Body of pancreas (tissue), 4 donors: Measurements from ENCODE around the gene SIN3B. TPM values are rescaled to one million over a fixed set of nuclear protein-coding genes. Genes with fewer than 3 reads are reported as not detected.

ENCODE experiments used
- ATAC-seq: fragments of 150-250 bp; one replicate; pipeline ENCODE4 v1.9.1; 2016
- DNase-seq, 4 donors: peaks; one replicate each; pipeline ENCODE4 v3.0.0-alpha.2; 2019
- H3K27ac ChIP-seq, 4 donors: fragments of 200-600 bp; sonication (generic); 1 replicate in 3 of 4; 2 replicates in 1 of 4; pipeline versions ENCODE4 v1.5.1 to v1.6.1; 2016 to 2019; ENCODE audit warnings: mild to moderate bottlenecking in 1 of 4, mixed read lengths in 1 of 4, moderate library complexity in 1 of 4
- H3K27me3 ChIP-seq, 2 donors: fragments of 200-600 bp; sonication (generic); one replicate each; pipeline ENCODE4 v1.6.0; 2016; ENCODE audit warnings: mild to moderate bottlenecking in 1 of 2
- H3K36me3 ChIP-seq, 2 donors: fragments of 200-600 bp; sonication (generic); replicated peaks in 1 of 2; 2 replicates each; pipeline ENCODE4 v1.5.1; 2016; ENCODE audit warnings: low read depth in 2 of 2; ENCODE audit not compliant: insufficient read depth in 1 of 2
- H3K4me1 ChIP-seq: fragments of 200-600 bp; sonication (generic); one replicate; pipeline ENCODE4 v1.6.0; 2016
- H3K4me3 ChIP-seq, 2 donors: fragments of 200-600 bp; sonication (generic); 1 replicate in 1 of 2; 2 replicates in 1 of 2; pipeline ENCODE4 v1.5.1; 2016 to 2019
- H3K9me3 ChIP-seq, 3 donors: fragments of 200-600 bp; sonication (generic); 1 replicate in 2 of 3; 2 replicates in 1 of 3; pipeline ENCODE4 v1.5.1; 2016
- CTCF ChIP-seq, 7 experiments: fragments of 450-650 bp in 4 of 7; fragments of 200-600 bp in 3 of 7; sonication (generic) in 3 of 7; IDR thresholded peaks; one replicate each; pipeline ENCODE4 v1.5.1; 2016 to 2019; ENCODE audit warnings: antibody characterized with exemption in 7 of 7
- POLR2A ChIP-seq, 3 donors: fragments of 450-650 bp; IDR thresholded peaks; one replicate each; pipeline ENCODE4 v1.6.1; 2016; ENCODE audit warnings: antibody characterized with exemption in 3 of 3, mild to moderate bottlenecking in 2 of 3
- WGBS, 2 donors: methylation state at CpG; one replicate each; pipeline ENCODE4 v1.1.5; 2017; 5-methylcytosine and 5-hydroxymethylcytosine counted together
- intact Hi-C: fragments of 100-400 bp; cut with DNase I; formaldehyde crosslinking; loops from one replicate; pipeline ENCODE4 v1.15.1; 2023
- total RNA-seq, 2 donors: library from RNA; depleted of rRNA; stranded (reverse); fragments of >200 nt; gene quantifications; one replicate each; pipeline ENCODE4 v1.1.0, GENCODE V29; 2016

SIN3B gene
- total RNA-seq, 2 donors from 2014 or later: 21.5 to 71.2 TPM

GRCh38 chr19:16868423-16869130 lies 39.4 kb downstream of the SIN3B start:
- no peak for DNase-seq
- Histone ChIP-seq H3K36me3 (peaks cover 0 to 20% of the 10 kb centered on the region in 2 donors), H3K9me3 (no peaks in the 10 kb centered on the region), H3K27me3 (no peaks in the 10 kb centered on the region), H3K27ac (no peak overlapping the region), H3K4me1 (no peaks in the 10 kb centered on the region), H3K4me3 (no peak overlapping the region)
- WGBS, 2 donors: 95 to 96% methylated on average over 20 of the region's 20 CpGs
- TF ChIP-seq POLR2A (IDR thresholded peaks at IDR 0.05) (no peak), CTCF (IDR thresholded peaks at IDR 0.05) (no peak)
- intact Hi-C loops: no loop called here
- ATAC-seq: no peak

DNA sequence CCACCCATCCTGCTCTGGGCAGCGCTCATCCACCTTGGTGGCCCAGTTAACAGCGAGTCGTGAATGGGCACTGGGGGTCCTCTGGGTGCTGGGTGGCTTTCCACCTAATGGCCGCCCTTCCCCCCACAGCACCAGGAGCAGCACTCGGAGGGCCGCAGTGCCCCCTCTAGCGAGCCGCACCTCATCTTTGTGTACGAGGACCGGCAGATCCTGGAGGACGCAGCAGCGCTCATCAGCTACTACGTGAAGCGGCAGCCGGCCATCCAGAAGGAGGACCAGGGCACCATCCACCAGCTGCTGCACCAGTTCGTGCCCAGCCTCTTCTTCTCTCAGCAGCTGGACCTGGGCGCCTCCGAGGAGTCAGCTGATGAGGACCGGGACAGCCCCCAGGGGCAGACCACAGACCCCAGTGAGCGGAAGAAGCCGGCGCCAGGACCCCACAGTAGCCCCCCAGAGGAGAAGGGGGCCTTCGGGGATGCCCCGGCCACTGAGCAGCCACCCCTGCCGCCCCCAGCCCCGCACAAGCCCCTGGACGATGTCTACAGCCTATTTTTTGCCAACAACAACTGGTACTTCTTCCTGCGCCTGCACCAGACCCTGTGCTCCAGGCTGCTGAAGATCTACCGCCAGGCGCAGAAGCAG lies 40.3 kb downstream of the SIN3B start:
- WGBS, 2 donors: 96 to 97% methylated on average over 13 to 23 of the region's 30 CpGs
- Histone ChIP-seq H3K4me1 (no peaks in the 10 kb centered on the region), H3K27ac (no peak overlapping the region), H3K36me3 (peaks cover 0 to 17% of the 10 kb centered on the region in 2 donors), H3K4me3 (no peak overlapping the region), H3K27me3 (no peaks in the 10 kb centered on the region), H3K9me3 (no peaks in the 10 kb centered on the region)
- DNase-seq (no peak), ATAC-seq (no peak)
- intact Hi-C loops: no loop called here
- TF ChIP-seq CTCF (IDR thresholded peaks at IDR 0.05): no peak

- Histone ChIP-seq H3K27me3 (no peaks in the 10 kb centered on the region), H3K4me3 (no peak overlapping the region), H3K4me1 (no peaks in the 10 kb centered on the region), H3K9me3 (no peaks in the 10 kb centered on the region), H3K27ac (no peak overlapping the region), H3K36me3 (peaks cover 10 to 13% of the 10 kb centered on the region in 2 donors)
- ATAC-seq: peak; percentile 25
- intact Hi-C loops: no loop called here
- WGBS, 2 donors: 78 to 86% methylated on average over 7 of the region's 7 CpGs
- DNase-seq: no peak
- TF ChIP-seq POLR2A (IDR thresholded peaks at IDR 0.05) (no peak), CTCF (IDR thresholded peaks at IDR 0.05) (no peak)
Observed at GRCh38 chr19:16871871-16872270, 42.7 kb downstream of the SIN3B start.

DNA sequence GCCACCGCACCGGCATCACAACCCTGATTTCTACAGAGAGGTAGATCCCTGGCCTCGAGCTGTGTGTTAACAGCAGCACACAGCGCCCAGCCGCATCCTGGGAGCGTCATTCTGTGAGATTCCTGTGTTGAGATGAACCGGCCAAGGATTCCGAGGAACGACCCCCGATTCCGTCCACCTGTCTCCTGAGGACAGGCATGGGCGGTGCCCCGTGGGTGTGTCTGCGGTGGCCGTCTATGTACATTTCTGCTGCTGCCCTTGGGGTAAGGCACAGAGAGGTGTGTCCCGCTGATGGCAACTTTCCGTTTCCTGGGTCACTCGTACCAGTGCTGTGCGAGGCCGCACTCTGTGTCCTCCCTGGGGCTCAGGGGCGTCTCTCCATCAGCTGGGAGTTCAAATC lies 43.5 kb downstream of the SIN3B start:
- 95 to 100% methylated on average over 4 to 19 of the region's 21 CpGs for WGBS, 2 donors
- Histone ChIP-seq H3K4me3 (no peak overlapping the region), H3K4me1 (no peaks in the 10 kb centered on the region), H3K27ac (peak overlapping the region in 1 of 4 donors; percentile 1), H3K36me3 (peaks cover 11 to 17% of the 10 kb centered on the region in 2 donors), H3K9me3 (no peaks in the 10 kb centered on the region), H3K27me3 (no peaks in the 10 kb centered on the region)
- ATAC-seq: no peak
- intact Hi-C loops: no loop called here
- TF ChIP-seq POLR2A (IDR thresholded peaks at IDR 0.05) (no peak), CTCF (IDR thresholded peaks at IDR 0.05) (no peak)
- no peak for DNase-seq
